Urinary bladder (tissue), 4 donors: Measurements from ENCODE around the gene ACER1. TPM values are rescaled to one million over a fixed set of nuclear protein-coding genes. Genes with fewer than 3 reads are reported as not detected.

Experiments used
- DNase-seq: peaks from one replicate; pipeline ENCODE4 v3.0.0-alpha.2; 2015; ENCODE audit errors: extremely low spot score
- H3K27ac ChIP-seq: one replicate; pipeline ENCODE4 v1.5.1; 2013; ENCODE audit warnings: low read depth, mild to moderate bottlenecking, moderate library complexity
- H3K36me3 ChIP-seq: one replicate; pipeline ENCODE4 v1.6.1; 2013; ENCODE audit warnings: mild to moderate bottlenecking, moderate library complexity; ENCODE audit not compliant: insufficient read depth
- H3K4me1 ChIP-seq: one replicate; pipeline ENCODE4 v1.6.1; 2013; ENCODE audit warnings: mild to moderate bottlenecking, moderate library complexity; ENCODE audit not compliant: insufficient read depth
- H3K4me3 ChIP-seq: one replicate; pipeline ENCODE4 v1.5.1; 2013; ENCODE audit warnings: low read depth, low read length
- WGBS: extraction: QIAGEN DNeasy Blood & Tissue Kit; methylation state at CpG from one replicate; pipeline ENCODE4 v1.1.7; 2013; 5-methylcytosine and 5-hydroxymethylcytosine counted together
- polyA plus RNA-seq: library from polyadenylated mRNA; stranded (reverse); fragments of 200-250 nt; gene quantifications from one replicate; pipeline ENCODE4 v1.2.3, GENCODE V29; 2013
- total RNA-seq: library from RNA; depleted of rRNA; stranded (reverse); fragments of >200 nt; gene quantifications from one replicate; pipeline ENCODE4 v1.2.3, GENCODE V29; 2014
- donor health status: healthy with polysubstance abuse.
- donor health status: healthy.

ACER1 gene
- total and polyA plus RNA-seq, 2 donors: 0.11 TPM; not detected in 1

GRCh38 chr19:6273701-6274601 is 59.5 kb downstream of the ACER1 start:
- Histone ChIP-seq H3K27ac (peak overlapping the region; percentile 76), H3K4me3 (no peak overlapping the region), H3K4me1 (peaks cover 6% of the 10 kb centered on the region), H3K36me3 (no peaks in the 10 kb centered on the region)
- 8% methylated on average over 30 of the region's 30 CpGs for WGBS
- DNase-seq: no peak

- Histone ChIP-seq H3K36me3 (no peaks in the 10 kb centered on the region), H3K27ac (peak overlapping the region; percentile 76), H3K4me3 (no peak overlapping the region), H3K4me1 (peaks cover 6% of the 10 kb centered on the region)
- no peak for DNase-seq
- 70% methylated on average over 22 of the region's 22 CpGs for WGBS
Observed at GRCh38 chr19:6272913-6273600, 60.4 kb downstream of the ACER1 start.

- no peak overlapping the region for H3K4me3 ChIP-seq
Observed at GRCh38 chr19:6272411-6272791, 61.0 kb downstream of the ACER1 start.

GRCh38 chr19:6271721-6272410 is 61.5 kb downstream of the ACER1 start:
- peaks cover 6% of the 10 kb centered on the region for H3K4me1 ChIP-seq
- H3K27ac ChIP-seq: peak overlapping the region; percentile 52
- DNase-seq: peak; percentile 72
- no peaks in the 10 kb centered on the region for H3K36me3 ChIP-seq
- 17% methylated on average over 35 of the region's 35 CpGs for WGBS
- H3K4me3 ChIP-seq: no peak overlapping the region

More at GRCh38 chr19:6272411-6272791, 61.0 kb downstream of the ACER1 start:
- Histone ChIP-seq H3K27ac (peak overlapping the region; percentile 52), H3K36me3 (no peaks in the 10 kb centered on the region), H3K4me1 (peaks cover 6% of the 10 kb centered on the region)
- WGBS: 29% methylated on average over 11 of the region's 11 CpGs
- DNase-seq: no peak

- Histone ChIP-seq H3K4me1 (peaks cover 6% of the 10 kb centered on the region), H3K36me3 (no peaks in the 10 kb centered on the region), H3K27ac (peak overlapping the region; percentile 25), H3K4me3 (no peak overlapping the region)
- DNase-seq: no peak
- WGBS: 36% methylated on average over 9 of the region's 9 CpGs
Observed at GRCh38 chr19:6271251-6271650, 62.2 kb downstream of the ACER1 start.

GRCh38 chr19:6270822-6271221 is 62.6 kb downstream of the ACER1 start:
- no peak overlapping the region for H3K4me3 ChIP-seq
- H3K4me1 ChIP-seq: peaks cover 4% of the 10 kb centered on the region
- H3K36me3 ChIP-seq: no peaks in the 10 kb centered on the region
- 83% methylated on average over 17 of the region's 17 CpGs for WGBS
- no peak for DNase-seq
- no peak overlapping the region for H3K27ac ChIP-seq

- 88% methylated on average over 31 of the region's 31 CpGs for WGBS
- H3K4me3 ChIP-seq: no peak overlapping the region
- H3K27ac ChIP-seq: peak overlapping the region; percentile 2
- H3K36me3 ChIP-seq: no peaks in the 10 kb centered on the region
- no peak for DNase-seq
- peaks cover 4% of the 10 kb centered on the region for H3K4me1 ChIP-seq
Observed at GRCh38 chr19:6270076-6270745, 63.2 kb downstream of the ACER1 start.

GRCh38 chr19:6269101-6269886 is 64.1 kb downstream of the ACER1 start:
- no peak overlapping the region for H3K4me3 ChIP-seq
- no peak for DNase-seq
- WGBS: 85% methylated on average over 33 of the region's 33 CpGs
- peaks cover 3% of the 10 kb centered on the region for H3K4me1 ChIP-seq
- H3K27ac ChIP-seq: no peak overlapping the region
- no peaks in the 10 kb centered on the region for H3K36me3 ChIP-seq

- Histone ChIP-seq H3K36me3 (no peaks in the 10 kb centered on the region), H3K27ac (no peak overlapping the region), H3K4me1 (peaks cover 2% of the 10 kb centered on the region), H3K4me3 (no peak overlapping the region)
- WGBS: 93% methylated on average over 4 of the region's 4 CpGs
- no peak for DNase-seq
Observed at GRCh38 chr19:6268382-6268771, 65.0 kb downstream of the ACER1 start.

GRCh38 chr19:6267552-6268381 is 65.6 kb downstream of the ACER1 start:
- Histone ChIP-seq H3K36me3 (no peaks in the 10 kb centered on the region), H3K4me3 (no peak overlapping the region), H3K4me1 (peaks cover 2% of the 10 kb centered on the region), H3K27ac (no peak overlapping the region)
- 87% methylated on average over 17 of the region's 17 CpGs for WGBS
- no peak for DNase-seq

- Histone ChIP-seq H3K36me3 (no peaks in the 10 kb centered on the region), H3K4me1 (no peaks in the 10 kb centered on the region), H3K4me3 (no peak overlapping the region), H3K27ac (no peak overlapping the region)
- no peak for DNase-seq
- WGBS: 91% methylated on average over 4 of the region's 4 CpGs
Observed at GRCh38 chr19:6264803-6265202, 68.6 kb downstream of the ACER1 start.
